Caco-2 (cell line): ENCODE results near the gene PLAU. TPM values are rescaled to one million over a fixed set of nuclear protein-coding genes. Genes with fewer than 3 reads are reported as not detected.
A peak's percentile ranks its signal among the peaks of the same experiment; 100 is the strongest.
"Not testable (repeated sequence)": the region's sequence is repeated elsewhere in the genome, so short reads cannot be mapped to it uniquely, and the experiment has no call there.

Experiments used
- BruUV-seq: library from RNA; stranded (reverse); fragments of 400-500 nt; replicated peaks from 2 replicates; lab custom pipeline; 2021; lab: Mats Ljungman, UMichigan
- CTCF ChIA-PET: fragments of 300-600 bp; sonication (Branson Sonifier 250); formaldehyde crosslinking; loops from one replicate; lab custom pipeline; 2022; ENCODE audit warnings: antibody characterized with exemption; lab: Charles Lee
- POLR2A ChIA-PET: fragments of 300-600 bp; sonication (Branson Sonifier 250); formaldehyde crosslinking; loops from one replicate; lab custom pipeline; 2022; ENCODE audit warnings: antibody characterized with exemption; lab: Charles Lee
- DNase-seq, 2 experiments: peaks; one replicate each; pipeline versions ENCODE4 v3.0.0 to v3.0.0-alpha.2; 2020 to 2022
- H3K27me3 ChIP-seq: replicated peaks from 2 replicates; pipeline ENCODE4 v1.6.0; 2011; ENCODE audit warnings: low read length; ENCODE audit not compliant: control insufficient read depth, insufficient read depth
- H3K36me3 ChIP-seq: 2 replicates; pipeline ENCODE4 v1.5.1; 2011; ENCODE audit warnings: low read length; ENCODE audit not compliant: control insufficient read depth, insufficient read depth
- H3K4me1 ChIP-seq: fragments of 250-450 bp; sonication (Bioruptor Pico); 2 replicates; pipeline ENCODE4 v1.5.1; 2020; ENCODE audit warnings: mild to moderate bottlenecking
- H3K4me3 ChIP-seq: 2 replicates; pipeline ENCODE4 v1.5.1; 2011; ENCODE audit warnings: low read depth, mild to moderate bottlenecking, control low read depth, low read length
- H3K9me3 ChIP-seq: fragments of 250-450 bp; sonication (Bioruptor Pico); 2 replicates; pipeline ENCODE4 v1.5.1; 2020; ENCODE audit warnings: mild to moderate bottlenecking, moderate library complexity
- H3K27ac Mint-ChIP-seq: one replicate; pipeline ENCODE4 v1.8.0; 2022; ENCODE audit warnings: mixed read lengths; ENCODE audit not compliant: unreplicated experiment
- H3K27me3 Mint-ChIP-seq: one replicate; pipeline ENCODE4 v1.8.0; 2022; ENCODE audit warnings: mixed read lengths; ENCODE audit not compliant: insufficient read depth, unreplicated experiment
- H3K36me3 Mint-ChIP-seq: one replicate; pipeline ENCODE4 v1.8.0; 2022; ENCODE audit warnings: mild to moderate bottlenecking, mixed read lengths; ENCODE audit not compliant: insufficient read depth, unreplicated experiment
- H3K4me1 Mint-ChIP-seq: one replicate; pipeline ENCODE4 v1.8.0; 2022; ENCODE audit warnings: low read depth, mixed read lengths; ENCODE audit not compliant: unreplicated experiment
- H3K4me3 Mint-ChIP-seq: one replicate; pipeline ENCODE4 v1.8.0; 2022; ENCODE audit warnings: mild to moderate bottlenecking, moderate library complexity, mixed read lengths; ENCODE audit not compliant: unreplicated experiment
- H3K9me3 Mint-ChIP-seq: one replicate; pipeline ENCODE4 v1.8.0; 2022; ENCODE audit warnings: mixed read lengths; ENCODE audit not compliant: unreplicated experiment
- intact Hi-C: fragments of 100-400 bp; cut with micrococcal nuclease; formaldehyde crosslinking; loops from one replicate; pipeline ENCODE4 v1.10.0; 2022; ENCODE audit not compliant: unreplicated experiment
- total RNA-seq: library from RNA; stranded (reverse); gene quantifications from 2 replicates; pipeline ENCODE4 v1.2.3, GENCODE V29; 2022
- TF ChIP-seq, protein P1 (sequence below), 2 experiments: fragments of 200-600 bp in 1 of 2; IDR thresholded peaks; 1 replicate in 1 of 2; 2 replicates in 1 of 2; pipeline versions ENCODE4 v1.5.1 to v1.8.0; 2011 to 2022; ENCODE audit warnings: antibody characterized with exemption in 1 of 2, control low read depth in 1 of 2, inconsistent platforms in 1 of 2, low read depth in 1 of 2, low read length in 1 of 2, mild to moderate bottlenecking in 1 of 2, moderate library complexity in 1 of 2; ENCODE audit not compliant: insufficient read depth in 1 of 2, severe bottlenecking in 1 of 2, unreplicated experiment in 1 of 2

PLAU gene
- total RNA-seq, 1 experiment from 2014 or later = 1.2 TPM

DNA sequence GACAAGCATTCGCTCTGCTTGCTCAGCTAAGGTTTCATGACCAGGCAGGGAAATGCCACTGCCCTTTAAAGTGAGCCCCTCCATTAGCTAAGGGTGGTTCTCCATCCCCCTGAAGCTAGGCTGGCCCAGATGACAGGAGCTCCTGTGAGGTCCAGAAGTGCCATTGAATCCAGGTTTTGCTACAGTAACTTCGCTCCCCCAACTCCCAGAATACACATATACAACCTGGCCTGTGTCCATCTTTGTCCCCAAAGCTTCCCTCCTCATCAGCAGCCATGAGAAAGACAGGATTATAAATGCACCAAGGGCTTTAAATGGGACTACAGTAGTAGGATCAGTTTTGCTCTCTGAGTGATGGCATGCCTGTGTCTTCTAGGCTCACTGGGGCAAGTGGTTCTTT is 51.5 kb downstream of the PLAU start:
- Mint-ChIP-seq H3K36me3 (no peaks in the 10 kb centered on the region), H3K27ac (no peak overlapping the region), H3K4me3 (no peak overlapping the region), H3K9me3 (no peaks in the 10 kb centered on the region), H3K4me1 (peaks cover 13% of the 10 kb centered on the region), H3K27me3 (no peaks in the 10 kb centered on the region)
- no peaks in the 10 kb centered on the region for H3K27me3 ChIP-seq
- H3K36me3 ChIP-seq = no peaks in the 10 kb centered on the region
- TF ChIP-seq, protein P1, sequence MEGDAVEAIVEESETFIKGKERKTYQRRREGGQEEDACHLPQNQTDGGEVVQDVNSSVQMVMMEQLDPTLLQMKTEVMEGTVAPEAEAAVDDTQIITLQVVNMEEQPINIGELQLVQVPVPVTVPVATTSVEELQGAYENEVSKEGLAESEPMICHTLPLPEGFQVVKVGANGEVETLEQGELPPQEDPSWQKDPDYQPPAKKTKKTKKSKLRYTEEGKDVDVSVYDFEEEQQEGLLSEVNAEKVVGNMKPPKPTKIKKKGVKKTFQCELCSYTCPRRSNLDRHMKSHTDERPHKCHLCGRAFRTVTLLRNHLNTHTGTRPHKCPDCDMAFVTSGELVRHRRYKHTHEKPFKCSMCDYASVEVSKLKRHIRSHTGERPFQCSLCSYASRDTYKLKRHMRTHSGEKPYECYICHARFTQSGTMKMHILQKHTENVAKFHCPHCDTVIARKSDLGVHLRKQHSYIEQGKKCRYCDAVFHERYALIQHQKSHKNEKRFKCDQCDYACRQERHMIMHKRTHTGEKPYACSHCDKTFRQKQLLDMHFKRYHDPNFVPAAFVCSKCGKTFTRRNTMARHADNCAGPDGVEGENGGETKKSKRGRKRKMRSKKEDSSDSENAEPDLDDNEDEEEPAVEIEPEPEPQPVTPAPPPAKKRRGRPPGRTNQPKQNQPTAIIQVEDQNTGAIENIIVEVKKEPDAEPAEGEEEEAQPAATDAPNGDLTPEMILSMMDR (IDR thresholded peaks at IDR 0.05; ENCODE audit: insufficient read depth in 1 of 2, low read depth in 1 of 2, low read length in 1 of 2, severe bottlenecking in 1 of 2, unreplicated experiment in 1 of 2) = no peak
- H3K9me3 ChIP-seq = no peaks in the 10 kb centered on the region
- no peak for DNase-seq
- no peak overlapping the region for H3K4me3 ChIP-seq
- ChIA-PET CTCF (no interaction called here), POLR2A (no interaction called here)
- no TSS peak for BruUV-seq
- H3K4me1 ChIP-seq = peaks cover 23% of the 10 kb centered on the region
- intact Hi-C loops = no loop called here

DNA sequence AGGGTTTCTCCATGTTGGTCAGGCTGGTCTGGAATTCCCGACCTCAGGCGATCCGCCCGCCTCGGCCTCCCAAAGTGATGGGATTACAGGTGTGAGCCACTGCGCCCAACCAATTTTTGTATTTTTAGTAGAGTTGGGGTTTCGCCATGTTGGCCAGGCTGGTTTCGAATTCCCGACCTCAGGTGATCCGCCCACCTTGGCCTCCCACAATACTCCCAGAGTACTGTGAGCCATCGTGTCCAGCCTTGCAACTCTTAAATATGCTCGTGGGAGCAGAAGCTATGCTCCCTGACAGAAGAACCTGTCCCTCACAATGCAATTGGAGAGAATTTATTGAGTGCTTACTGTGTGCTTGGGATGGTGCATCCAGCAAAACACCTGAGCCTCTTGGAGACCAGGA is 52.6 kb downstream of the PLAU start:
- BruUV-seq, H3K9me3 ChIP-seq, H3K36me3 ChIP-seq, H3K27me3 ChIP-seq, H3K4me3 Mint-ChIP-seq, intact Hi-C loops, H3K36me3 Mint-ChIP-seq, CTCF ChIA-PET, H3K27me3 Mint-ChIP-seq, H3K9me3 Mint-ChIP-seq, DNase-seq, POLR2A ChIA-PET, H3K4me3 ChIP-seq, H3K27ac Mint-ChIP-seq: not testable (repeated sequence)
- H3K4me1 ChIP-seq = peaks cover 26% of the 10 kb centered on the region
- peaks cover 13% of the 10 kb centered on the region for H3K4me1 Mint-ChIP-seq

DNA sequence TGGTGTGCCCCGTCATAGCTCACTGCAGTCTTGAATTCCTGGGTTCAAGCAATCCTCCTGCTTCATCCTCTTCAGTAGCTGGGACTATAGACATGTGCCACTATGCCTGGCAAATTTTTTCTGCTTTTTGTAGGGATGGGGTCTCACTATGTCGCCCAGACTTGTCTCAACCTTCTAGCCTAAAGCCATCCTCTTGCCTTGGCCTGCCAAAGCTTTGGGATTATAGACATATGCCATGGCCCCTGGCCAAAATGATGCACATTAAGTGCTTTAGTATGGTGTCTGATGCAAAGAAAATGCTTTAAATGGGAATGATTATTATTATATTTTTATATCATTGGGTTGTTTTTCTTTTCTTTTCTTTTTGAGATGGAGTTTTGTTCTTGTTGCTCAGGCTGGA is 53.8 kb downstream of the PLAU start:
- TF ChIP-seq, protein P1 (IDR thresholded peaks at IDR 0.05; ENCODE audit: insufficient read depth in 1 of 2, low read depth in 1 of 2, low read length in 1 of 2, severe bottlenecking in 1 of 2, unreplicated experiment in 1 of 2) = no peak
- Histone ChIP-seq H3K27me3 (no peaks in the 10 kb centered on the region), H3K4me1 (peaks cover 26% of the 10 kb centered on the region), H3K36me3 (no peaks in the 10 kb centered on the region), H3K9me3 (no peaks in the 10 kb centered on the region), H3K4me3 (no peak overlapping the region)
- H3K27me3 Mint-ChIP-seq = no peaks in the 10 kb centered on the region
- peaks cover 13% of the 10 kb centered on the region for H3K4me1 Mint-ChIP-seq
- no peak overlapping the region for H3K4me3 Mint-ChIP-seq
- no peak for DNase-seq
- no peak overlapping the region for H3K27ac Mint-ChIP-seq
- intact Hi-C loops = no loop called here
- BruUV-seq = no TSS peak
- no peaks in the 10 kb centered on the region for H3K9me3 Mint-ChIP-seq
- no peaks in the 10 kb centered on the region for H3K36me3 Mint-ChIP-seq
- POLR2A ChIA-PET = interaction anchor here (0.6 kb wide), 1 partner anchor 30 kb away, joined by 3 read pairs; no protein-coding TSS in a partner anchor
- CTCF ChIA-PET = interaction anchor here (0.6 to 1.0 kb wide), 2 partner anchors 85 to 145 kb away, joined by 3 read pairs; no protein-coding TSS in a partner anchor

DNA sequence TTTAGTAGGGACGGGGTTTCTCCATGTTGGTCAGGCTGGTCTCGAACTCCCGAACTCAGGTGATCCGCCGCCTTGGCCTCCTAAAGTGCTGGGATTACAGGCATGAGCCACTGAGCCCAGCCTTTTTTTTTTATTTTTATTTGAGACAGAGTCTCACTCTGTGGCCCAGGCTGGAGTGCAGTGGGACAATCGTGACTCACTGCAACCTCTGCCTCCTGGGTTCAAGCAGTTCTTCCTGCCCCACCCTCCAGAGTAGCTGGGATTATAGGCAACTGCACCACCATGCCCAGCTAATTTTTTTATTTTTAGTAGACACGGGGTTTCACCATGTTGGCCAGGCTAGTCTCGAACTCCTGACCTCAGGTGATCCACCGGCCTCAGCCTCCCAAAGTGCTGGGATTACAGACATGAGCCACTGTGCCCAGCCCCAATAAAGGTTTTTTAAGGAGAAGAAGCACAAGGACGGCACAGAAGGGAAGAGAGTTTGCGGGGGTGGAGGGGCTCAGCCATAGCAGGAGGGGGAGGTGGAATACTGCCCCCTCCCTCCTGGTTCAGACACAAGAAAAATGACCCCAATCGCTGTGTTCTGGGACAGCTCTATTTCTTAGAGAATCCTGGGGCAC is 54.4 kb downstream of the PLAU start:
- BruUV-seq = TSS peak; percentile 98
- peaks cover 13% of the 10 kb centered on the region for H3K4me1 Mint-ChIP-seq
- H3K27me3 Mint-ChIP-seq, CTCF ChIA-PET, H3K4me3 ChIP-seq, DNase-seq, H3K9me3 Mint-ChIP-seq, H3K36me3 ChIP-seq, H3K9me3 ChIP-seq, H3K27me3 ChIP-seq, intact Hi-C loops, H3K36me3 Mint-ChIP-seq: not testable (repeated sequence)
- POLR2A ChIA-PET = interaction anchor here (1.3 kb wide), 1 partner anchor 34 kb away, joined by 5 read pairs; no protein-coding TSS in a partner anchor
- H3K27ac Mint-ChIP-seq = peak overlapping the region; percentile 98
- peaks cover 26% of the 10 kb centered on the region for H3K4me1 ChIP-seq
- H3K4me3 Mint-ChIP-seq = peak overlapping the region; percentile 64
